ENCODE results near the gene CSNK1A1.
"Not testable (repeated sequence)": the region's sequence is repeated elsewhere in the genome, so short reads cannot be mapped to it uniquely, and the experiment has no call there.

Gene CSNK1A1

GRCh38 chr5:149448831-149449714, 102.2 kb downstream of the CSNK1A1 start:
- no peak for DNase-seq (ENCODE audit: low read depth)
- H3K4me3 ChIP-seq (ENCODE audit: low read length) = no peak overlapping the region
- peak; percentile 40 for TF ChIP-seq CTCF (conservative IDR thresholded peaks at IDR 0.05; ENCODE audit: low read length)

GRCh38 chr5:149448431-149448830, 102.8 kb downstream of the CSNK1A1 start:
- peak; percentile 46 for DNase-seq (ENCODE audit: low read depth)
- no peak for TF ChIP-seq CTCF (conservative IDR thresholded peaks at IDR 0.05; ENCODE audit: low read length)
- no peak overlapping the region for H3K4me3 ChIP-seq (ENCODE audit: low read length)

- no peak for TF ChIP-seq CTCF (conservative IDR thresholded peaks at IDR 0.05; ENCODE audit: low read length)
- no peak for DNase-seq (ENCODE audit: low read depth)
- no peak overlapping the region for H3K4me3 ChIP-seq (ENCODE audit: low read length)
Measured at GRCh38 chr5:149447373-149448367, 103.6 kb downstream of the CSNK1A1 start.

- not testable (repeated sequence) for H3K4me3 ChIP-seq (ENCODE audit: low read length); DNase-seq (ENCODE audit: low read depth)
Measured at GRCh38 chr5:149446794-149447193, 104.4 kb downstream of the CSNK1A1 start.

GRCh38 chr5:149445739-149446369, 105.4 kb downstream of the CSNK1A1 start:
- TF ChIP-seq CTCF (conservative IDR thresholded peaks at IDR 0.05; ENCODE audit: low read length) = no peak; the same call in 1 of the 2 replicates
- DNase-seq (ENCODE audit: low read depth) = peak; percentile 100
- no peak overlapping the region for H3K4me3 ChIP-seq (ENCODE audit: low read length)

GRCh38 chr5:149445343-149445738, 105.9 kb downstream of the CSNK1A1 start:
- no peak for TF ChIP-seq CTCF (conservative IDR thresholded peaks at IDR 0.05; ENCODE audit: low read length)
- DNase-seq (ENCODE audit: low read depth) = no peak
- H3K4me3 ChIP-seq (ENCODE audit: low read length) = no peak overlapping the region

- not testable (repeated sequence) for H3K4me3 ChIP-seq (ENCODE audit: low read length); DNase-seq (ENCODE audit: low read depth)
Measured at GRCh38 chr5:149444430-149444829, 106.8 kb downstream of the CSNK1A1 start.

Measured in AG10803 (cell line).